BLaER1 (cell line): ENCODE results near the gene RASSF6.
"Not testable (repeated sequence)": the region's sequence is repeated elsewhere in the genome, so short reads cannot be mapped to it uniquely, and the experiment has no call there.

Experiments
- H3K27ac ChIP-seq: shearing (Covaris generic); formaldehyde crosslinking; 2 replicates; pipeline ENCODE4 v1.8.1; 2022
- H3K27me3 ChIP-seq: shearing (Covaris generic); formaldehyde crosslinking; 2 replicates; pipeline ENCODE4 v1.8.1; 2022
- H3K36me3 ChIP-seq: shearing (Covaris generic); formaldehyde crosslinking; 2 replicates; pipeline ENCODE4 v1.8.1; 2022
- H3K4me1 ChIP-seq: shearing (Covaris generic); formaldehyde crosslinking; 2 replicates; pipeline ENCODE4 v1.8.1; 2022
- H3K4me2 ChIP-seq: shearing (Covaris generic); formaldehyde crosslinking; 2 replicates; pipeline ENCODE4 v1.8.1; 2022
- H3K4me3 ChIP-seq: shearing (Covaris generic); formaldehyde crosslinking; 2 replicates; pipeline ENCODE4 v1.8.1; 2022
- H3K9ac ChIP-seq: shearing (Covaris generic); formaldehyde crosslinking; 2 replicates; pipeline ENCODE4 v1.8.1; 2022
- H3K9me3 ChIP-seq: shearing (Covaris generic); formaldehyde crosslinking; 2 replicates; pipeline ENCODE4 v1.8.1; 2022
- H4K20me1 ChIP-seq: shearing (Covaris generic); formaldehyde crosslinking; 2 replicates; pipeline ENCODE4 v1.8.1; 2022
- Cebpa-rat ChIP-seq: shearing (Covaris generic); IDR thresholded peaks from 2 replicates; pipeline ENCODE4 v1.8.1; 2022

The RASSF6 gene

DNA sequence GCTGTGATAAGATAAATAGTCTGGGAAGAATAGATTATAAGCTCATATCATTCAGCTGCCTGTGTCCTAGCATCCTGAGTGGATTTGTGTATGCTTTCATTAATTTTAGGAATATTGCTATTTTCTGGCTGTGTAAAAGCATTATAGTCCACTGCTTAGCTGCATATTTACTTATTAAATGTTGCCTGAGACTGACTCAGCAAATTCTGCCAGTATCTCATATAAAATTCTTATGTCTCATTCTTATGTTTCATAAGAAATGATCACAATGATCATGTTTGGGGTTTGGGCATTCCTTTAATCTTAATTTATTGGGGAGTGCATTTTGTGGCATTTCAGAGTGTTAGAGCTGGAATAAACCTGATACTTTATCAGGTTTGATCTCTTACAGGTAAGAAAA, 34.9 kb downstream of the RASSF6 start:
- no peaks in the 10 kb centered on the region for H4K20me1 ChIP-seq
- TF ChIP-seq Cebpa-rat = no peak
- H3K4me1 ChIP-seq = peaks cover under 1% of the 10 kb centered on the region; the same call in 1 of the 2 replicates
- no peaks in the 10 kb centered on the region for H3K27me3 ChIP-seq
- H3K27ac ChIP-seq = no peak overlapping the region
- no peak overlapping the region for H3K4me2 ChIP-seq
- H3K4me3 ChIP-seq = no peak overlapping the region
- no peaks in the 10 kb centered on the region for H3K9me3 ChIP-seq
- H3K9ac ChIP-seq = no peak overlapping the region
- H3K36me3 ChIP-seq = no peaks in the 10 kb centered on the region

- no peaks in the 10 kb centered on the region for H3K36me3 ChIP-seq
- no peak overlapping the region for H3K9ac ChIP-seq
- H3K4me1 ChIP-seq = no peaks in the 10 kb centered on the region
- H3K27ac ChIP-seq = no peak overlapping the region
- H3K4me3 ChIP-seq = no peak overlapping the region
- no peaks in the 10 kb centered on the region for H3K27me3 ChIP-seq
- H3K4me2 ChIP-seq = no peak overlapping the region
- no peaks in the 10 kb centered on the region for H4K20me1 ChIP-seq
- TF ChIP-seq Cebpa-rat = no peak
- H3K9me3 ChIP-seq = no peaks in the 10 kb centered on the region
Measured at GRCh38 chr4:73583666-73584065, 36.6 kb downstream of the RASSF6 start.

- H3K9ac ChIP-seq = no peak overlapping the region
- TF ChIP-seq Cebpa-rat = no peak
- H3K4me2 ChIP-seq = no peak overlapping the region
- H3K4me3 ChIP-seq = no peak overlapping the region
- H4K20me1 ChIP-seq = no peaks in the 10 kb centered on the region
- no peaks in the 10 kb centered on the region for H3K4me1 ChIP-seq
- no peaks in the 10 kb centered on the region for H3K27me3 ChIP-seq
- H3K36me3 ChIP-seq = no peaks in the 10 kb centered on the region
- H3K27ac ChIP-seq = no peak overlapping the region
- H3K9me3 ChIP-seq = no peaks in the 10 kb centered on the region
Measured at GRCh38 chr4:73577371-73577770, 42.9 kb downstream of the RASSF6 start.

DNA sequence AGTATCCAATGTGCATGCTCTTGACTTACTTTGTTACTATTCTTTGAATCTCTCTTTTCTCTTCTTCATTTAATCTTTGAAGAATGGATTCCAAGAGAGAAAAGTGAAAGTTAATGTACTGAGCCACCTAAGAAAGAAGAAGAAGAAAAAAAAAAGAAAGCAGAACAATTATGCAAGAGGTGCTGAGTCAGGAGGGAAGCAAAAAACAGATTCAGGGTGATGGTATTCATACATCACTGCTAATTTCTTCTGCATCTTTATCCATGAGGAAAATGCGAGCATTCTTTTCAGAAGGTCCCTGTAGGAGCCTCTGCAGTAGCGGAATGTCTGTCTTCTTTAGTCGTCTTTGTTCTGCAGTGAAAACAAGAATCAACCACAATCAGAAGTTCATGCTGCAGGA, 43.9 kb downstream of the RASSF6 start:
- H3K36me3 ChIP-seq = no peaks in the 10 kb centered on the region
- H3K4me1 ChIP-seq = no peaks in the 10 kb centered on the region
- H3K9ac ChIP-seq = no peak overlapping the region
- H3K4me3 ChIP-seq = no peak overlapping the region
- no peaks in the 10 kb centered on the region for H4K20me1 ChIP-seq
- H3K27ac ChIP-seq = no peak overlapping the region
- H3K4me2 ChIP-seq = no peak overlapping the region
- H3K9me3 ChIP-seq = no peaks in the 10 kb centered on the region
- no peak for TF ChIP-seq Cebpa-rat
- no peaks in the 10 kb centered on the region for H3K27me3 ChIP-seq

- TF ChIP-seq Cebpa-rat = no peak
- Histone ChIP-seq H3K4me3 (no peak overlapping the region), H3K4me1 (no peaks in the 10 kb centered on the region), H3K4me2 (no peak overlapping the region), H3K27me3 (no peaks in the 10 kb centered on the region), H3K27ac (no peak overlapping the region), H3K9me3 (no peaks in the 10 kb centered on the region), H3K9ac (no peak overlapping the region), H4K20me1 (no peaks in the 10 kb centered on the region), H3K36me3 (no peaks in the 10 kb centered on the region)
Measured at GRCh38 chr4:73575660-73576059, 44.6 kb downstream of the RASSF6 start.

DNA sequence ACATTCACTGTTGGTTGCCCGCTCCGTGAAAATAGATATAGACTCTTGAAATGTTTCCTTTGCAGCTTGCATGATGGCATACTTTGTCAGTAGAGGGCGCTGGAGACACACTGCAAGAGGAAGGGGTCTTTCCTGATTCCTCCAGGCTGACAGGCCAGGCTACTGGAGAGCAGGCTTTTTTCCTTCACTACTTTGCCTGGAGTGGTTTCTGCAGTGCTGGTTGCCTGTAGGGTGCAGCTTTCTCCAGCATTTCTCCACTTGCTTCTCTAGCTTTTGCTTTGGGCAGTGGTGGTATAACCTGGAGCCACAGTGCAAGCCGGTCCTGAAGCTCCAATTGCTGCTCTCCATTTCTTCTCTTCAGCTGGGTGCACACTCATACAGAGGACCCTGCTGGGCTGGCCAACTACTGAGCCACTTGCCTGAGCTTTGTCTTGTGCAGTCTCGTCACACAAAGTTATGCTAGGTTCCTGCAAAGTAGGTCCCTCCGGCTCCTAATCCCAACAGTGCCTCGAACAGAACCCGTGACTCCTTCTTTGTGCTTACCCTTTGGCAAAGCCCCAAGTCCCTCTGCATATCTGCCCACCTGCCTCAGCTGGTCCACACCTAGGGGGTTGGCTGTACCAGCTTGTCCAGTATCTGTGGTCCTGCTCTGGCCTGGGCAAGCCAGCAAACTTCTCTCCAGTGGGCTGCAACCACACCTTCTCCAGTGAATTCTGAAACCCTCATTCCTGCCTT, 46.3 kb downstream of the RASSF6 start:
- no peaks in the 10 kb centered on the region for H3K4me1 ChIP-seq
- H3K4me3 ChIP-seq = no peak overlapping the region
- H4K20me1 ChIP-seq = no peaks in the 10 kb centered on the region
- no peaks in the 10 kb centered on the region for H3K9me3 ChIP-seq
- no peak for TF ChIP-seq Cebpa-rat
- H3K4me2 ChIP-seq = no peak overlapping the region
- H3K9ac ChIP-seq = no peak overlapping the region
- no peaks in the 10 kb centered on the region for H3K36me3 ChIP-seq
- H3K27ac ChIP-seq = no peak overlapping the region
- H3K27me3 ChIP-seq = no peaks in the 10 kb centered on the region

GRCh38 chr4:73550865-73551264, 69.4 kb downstream of the RASSF6 start:
- not testable (repeated sequence) for H4K20me1 ChIP-seq, H3K36me3 ChIP-seq, H3K4me1 ChIP-seq, H3K9me3 ChIP-seq, H3K4me3 ChIP-seq, H3K9ac ChIP-seq, H3K4me2 ChIP-seq, H3K27me3 ChIP-seq, H3K27ac ChIP-seq

DNA sequence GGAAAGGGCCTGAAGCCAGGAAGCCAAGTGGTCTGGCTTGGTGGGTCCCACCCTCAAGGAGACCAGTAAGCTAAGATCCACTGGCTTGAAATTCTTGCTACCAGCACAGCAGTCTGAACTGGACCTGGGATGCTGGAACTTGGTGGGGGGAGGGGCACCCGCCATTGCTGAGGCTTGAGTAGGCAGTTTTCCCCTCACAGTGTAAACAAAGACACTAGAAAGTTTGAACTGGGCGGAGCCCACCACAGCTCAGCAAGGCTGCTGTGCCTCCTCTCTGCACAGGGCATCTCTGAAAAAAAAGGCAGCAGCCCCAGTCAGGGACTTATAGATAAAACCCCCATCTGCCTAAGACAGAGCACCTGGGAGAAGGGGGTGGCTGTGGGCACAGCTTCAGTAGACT, 75.6 kb downstream of the RASSF6 start:
- Histone ChIP-seq H3K27ac (no peak overlapping the region), H3K9ac (no peak overlapping the region), H3K4me2 (no peak overlapping the region), H3K36me3 (no peaks in the 10 kb centered on the region), H3K4me1 (no peaks in the 10 kb centered on the region), H3K9me3 (no peaks in the 10 kb centered on the region), H3K27me3 (no peaks in the 10 kb centered on the region), H4K20me1 (no peaks in the 10 kb centered on the region), H3K4me3 (no peak overlapping the region)
- no peak for TF ChIP-seq Cebpa-rat

DNA sequence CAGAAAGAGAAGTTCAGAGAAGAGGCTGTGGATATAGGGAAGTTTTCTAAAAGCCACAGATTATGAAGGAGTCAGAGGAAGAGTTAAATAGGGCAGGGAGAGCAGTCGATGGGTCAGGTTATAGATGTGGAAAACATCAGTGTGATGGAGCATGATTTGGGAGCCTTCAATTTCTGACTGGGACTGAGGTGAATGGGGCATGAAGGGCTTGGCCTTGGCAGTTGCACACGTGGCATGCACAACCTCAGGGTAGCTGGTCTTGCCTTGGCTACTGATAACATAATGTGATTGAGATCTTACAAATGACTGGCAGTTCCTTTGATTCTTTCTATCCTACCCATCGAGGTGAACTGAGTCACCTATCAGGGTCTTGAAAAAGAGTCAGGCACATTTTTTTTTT, 79.0 kb downstream of the RASSF6 start:
- H3K4me1 ChIP-seq = no peaks in the 10 kb centered on the region
- no peak overlapping the region for H3K27ac ChIP-seq
- no peak overlapping the region for H3K4me2 ChIP-seq
- no peaks in the 10 kb centered on the region for H3K36me3 ChIP-seq
- H3K27me3 ChIP-seq = no peaks in the 10 kb centered on the region
- no peaks in the 10 kb centered on the region for H3K9me3 ChIP-seq
- no peak overlapping the region for H3K9ac ChIP-seq
- no peak for TF ChIP-seq Cebpa-rat
- H4K20me1 ChIP-seq = no peaks in the 10 kb centered on the region
- no peak overlapping the region for H3K4me3 ChIP-seq

GRCh38 chr4:73540826-73541225, 79.4 kb downstream of the RASSF6 start:
- Histone ChIP-seq H3K4me2 (no peak overlapping the region), H3K4me1 (no peaks in the 10 kb centered on the region), H3K4me3 (no peak overlapping the region), H3K27ac (no peak overlapping the region), H3K9ac (no peak overlapping the region), H3K36me3 (no peaks in the 10 kb centered on the region), H4K20me1 (no peaks in the 10 kb centered on the region), H3K27me3 (no peaks in the 10 kb centered on the region), H3K9me3 (no peaks in the 10 kb centered on the region)
- TF ChIP-seq Cebpa-rat = no peak

- H3K9me3 ChIP-seq = no peaks in the 10 kb centered on the region
- no peaks in the 10 kb centered on the region for H4K20me1 ChIP-seq
- no peak overlapping the region for H3K4me3 ChIP-seq
- no peak overlapping the region for H3K4me2 ChIP-seq
- no peaks in the 10 kb centered on the region for H3K4me1 ChIP-seq
- TF ChIP-seq Cebpa-rat = no peak
- H3K36me3 ChIP-seq = no peaks in the 10 kb centered on the region
- H3K27me3 ChIP-seq = no peaks in the 10 kb centered on the region
- no peak overlapping the region for H3K9ac ChIP-seq
- no peak overlapping the region for H3K27ac ChIP-seq
Measured at GRCh38 chr4:73539386-73539785, 80.8 kb downstream of the RASSF6 start.
